Tibial artery (tissue), 4 donors: ENCODE results near the gene STAMBP.

ENCODE experiments used
- DNase-seq, 2 donors: peaks; one replicate each; pipeline ENCODE4 v3.0.0-alpha.2; 2019
- H3K27ac ChIP-seq, 2 donors: fragments of 200-600 bp; sonication (generic) in 1 of 2; 1 replicate in 1 of 2; 2 replicates in 1 of 2; pipeline ENCODE4 v1.5.1; 2018 to 2019; ENCODE audit warnings: mild to moderate bottlenecking in 1 of 2
- H3K27me3 ChIP-seq, 2 donors: fragments of 200-600 bp; sonication (generic) in 1 of 2; one replicate each; pipeline versions ENCODE4 v1.5.1 to v1.6.0; 2016 to 2019
- H3K36me3 ChIP-seq, 3 donors: fragments of 200-600 bp; sonication (generic) in 2 of 3; one replicate each; pipeline ENCODE4 v1.5.1; 2016 to 2019; ENCODE audit warnings: mild to moderate bottlenecking in 2 of 3
- H3K4me1 ChIP-seq, 4 donors: fragments of 200-600 bp; sonication (generic) in 2 of 4; 1 replicate in 3 of 4; 2 replicates in 1 of 4; pipeline ENCODE4 v1.5.1; 2016 to 2019
- H3K4me3 ChIP-seq, 2 donors: fragments of 200-600 bp; sonication (generic) in 1 of 2; 1 replicate in 1 of 2; 2 replicates in 1 of 2; pipeline ENCODE4 v1.5.1; 2018 to 2019; ENCODE audit warnings: mild to moderate bottlenecking in 2 of 2
- H3K9me3 ChIP-seq, 3 donors: fragments of 200-600 bp; sonication (generic) in 1 of 3; one replicate each; pipeline ENCODE4 v1.5.1; 2016 to 2019
- intact Hi-C: fragments of 100-400 bp; cut with DNase I; formaldehyde crosslinking; loops from one replicate; pipeline ENCODE4 v1.15.0; 2023; ENCODE audit warnings: low total_unique reads
- TF ChIP-seq, protein P1 (sequence below), 2 experiments: fragments of 200-600 bp in 1 of 2; fragments of 450-650 bp in 1 of 2; IDR thresholded peaks; one replicate each; pipeline ENCODE4 v1.5.1; 2017 to 2019; ENCODE audit warnings: antibody characterized with exemption in 2 of 2, mild to moderate bottlenecking in 1 of 2, moderate library complexity in 1 of 2

Gene STAMBP

DNA sequence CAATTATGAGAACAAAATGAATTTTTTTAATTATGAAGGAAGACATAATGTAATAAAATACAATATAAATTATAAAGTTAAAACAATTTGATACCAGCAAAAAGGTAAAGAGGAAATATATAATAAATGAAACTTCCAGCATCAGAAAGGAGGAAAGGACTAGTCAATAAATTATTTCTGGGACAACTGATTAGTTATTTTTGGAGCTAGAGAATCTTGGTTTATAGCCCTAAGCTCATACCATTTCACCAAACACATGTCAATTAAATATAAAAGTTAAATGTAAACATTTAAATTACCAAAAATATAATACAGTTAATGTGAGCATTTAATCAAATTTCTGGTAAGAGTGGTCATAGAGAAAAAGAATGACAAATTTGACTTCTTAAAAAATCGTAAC lies 76.2 kb downstream of the STAMBP start:
- H3K27ac ChIP-seq: no peak overlapping the region
- no peak for DNase-seq
- intact Hi-C loops: no loop called here
- no peaks in the 10 kb centered on the region for H3K9me3 ChIP-seq
- TF ChIP-seq, protein P1, sequence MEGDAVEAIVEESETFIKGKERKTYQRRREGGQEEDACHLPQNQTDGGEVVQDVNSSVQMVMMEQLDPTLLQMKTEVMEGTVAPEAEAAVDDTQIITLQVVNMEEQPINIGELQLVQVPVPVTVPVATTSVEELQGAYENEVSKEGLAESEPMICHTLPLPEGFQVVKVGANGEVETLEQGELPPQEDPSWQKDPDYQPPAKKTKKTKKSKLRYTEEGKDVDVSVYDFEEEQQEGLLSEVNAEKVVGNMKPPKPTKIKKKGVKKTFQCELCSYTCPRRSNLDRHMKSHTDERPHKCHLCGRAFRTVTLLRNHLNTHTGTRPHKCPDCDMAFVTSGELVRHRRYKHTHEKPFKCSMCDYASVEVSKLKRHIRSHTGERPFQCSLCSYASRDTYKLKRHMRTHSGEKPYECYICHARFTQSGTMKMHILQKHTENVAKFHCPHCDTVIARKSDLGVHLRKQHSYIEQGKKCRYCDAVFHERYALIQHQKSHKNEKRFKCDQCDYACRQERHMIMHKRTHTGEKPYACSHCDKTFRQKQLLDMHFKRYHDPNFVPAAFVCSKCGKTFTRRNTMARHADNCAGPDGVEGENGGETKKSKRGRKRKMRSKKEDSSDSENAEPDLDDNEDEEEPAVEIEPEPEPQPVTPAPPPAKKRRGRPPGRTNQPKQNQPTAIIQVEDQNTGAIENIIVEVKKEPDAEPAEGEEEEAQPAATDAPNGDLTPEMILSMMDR (IDR thresholded peaks at IDR 0.05): no peak
- H3K36me3 ChIP-seq: peaks cover 51 to 59% (median 53%) of the 10 kb centered on the region in 3 donors
- no peaks in the 10 kb centered on the region for H3K27me3 ChIP-seq
- H3K4me1 ChIP-seq: peaks cover 0 to 40% (median 6%) of the 10 kb centered on the region in 4 donors
- no peak overlapping the region for H3K4me3 ChIP-seq

DNA sequence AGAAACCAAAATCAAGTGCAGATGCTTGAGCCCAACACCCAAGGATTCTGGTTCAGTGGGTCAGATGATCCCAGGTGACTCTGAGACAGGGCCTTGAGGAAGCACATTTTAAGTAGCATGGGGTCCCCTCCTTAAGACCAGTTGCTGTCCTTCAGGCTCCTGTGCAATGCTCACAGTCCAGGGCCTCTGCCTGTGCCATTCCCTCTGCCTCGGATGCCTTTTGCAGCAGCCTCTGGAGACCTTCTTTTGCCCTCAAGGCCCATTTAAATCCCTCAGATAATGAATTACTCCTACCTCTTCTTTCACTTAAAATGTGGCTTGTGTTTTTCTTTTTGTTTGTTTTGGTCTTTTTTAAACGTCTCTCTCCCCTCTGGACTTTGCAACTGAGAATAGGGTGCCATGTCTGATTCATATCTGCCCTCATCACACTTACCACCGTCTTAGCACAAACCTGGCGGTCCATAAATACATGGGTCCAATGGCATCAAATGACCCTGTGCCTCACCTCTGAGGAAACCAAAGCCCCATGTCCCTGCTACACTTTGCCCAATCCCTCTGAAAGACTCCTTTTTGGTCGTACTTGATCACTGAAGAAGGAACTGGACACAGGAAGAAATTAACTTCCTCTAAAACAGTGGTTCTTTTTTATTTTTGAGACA lies 78.2 kb downstream of the STAMBP start:
- Histone ChIP-seq H3K4me3 (no peak overlapping the region), H3K9me3 (no peaks in the 10 kb centered on the region), H3K36me3 (peaks cover 59 to 66% (median 63%) of the 10 kb centered on the region in 3 donors), H3K27ac (peak overlapping the region; percentile 24 to 47), H3K4me1 (peaks cover 0 to 20% (median 0%) of the 10 kb centered on the region in 4 donors), H3K27me3 (no peaks in the 10 kb centered on the region)
- no peak for DNase-seq
- TF ChIP-seq, protein P1 (IDR thresholded peaks at IDR 0.05): no peak
- intact Hi-C loops: no loop called here

DNA sequence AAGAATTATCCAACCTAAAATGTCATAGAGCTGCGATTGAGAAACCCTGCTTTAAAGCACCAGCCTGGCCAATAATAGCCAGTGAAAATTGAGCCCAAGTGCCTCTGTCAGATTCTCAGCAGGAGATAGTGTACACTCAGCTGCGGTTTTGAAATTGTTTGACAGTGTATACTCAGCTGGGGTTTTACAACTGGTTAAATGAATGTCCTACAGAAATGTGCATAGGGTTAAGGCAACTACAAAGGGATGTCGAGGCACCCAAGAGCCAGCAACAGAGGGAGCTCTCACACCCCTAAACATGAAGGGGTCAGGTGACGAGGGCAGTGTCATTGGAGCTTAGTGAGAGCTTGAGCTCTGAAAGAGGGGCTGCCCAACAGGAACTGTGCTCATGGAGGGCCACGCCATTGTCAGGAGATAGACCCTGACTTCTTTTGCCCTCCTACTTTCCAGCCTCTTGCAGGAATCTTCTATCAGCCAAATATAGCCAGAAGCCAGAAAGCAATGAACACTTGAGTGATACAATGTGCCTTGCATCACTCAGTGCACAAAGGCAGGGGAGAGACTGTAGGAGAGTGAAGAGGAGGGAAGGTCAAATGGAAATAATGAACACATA lies 79.2 kb downstream of the STAMBP start:
- H3K4me1 ChIP-seq: peaks cover 0 to 11% (median 0%) of the 10 kb centered on the region in 4 donors
- no peak for DNase-seq
- H3K4me3 ChIP-seq: no peak overlapping the region
- no peaks in the 10 kb centered on the region for H3K9me3 ChIP-seq
- TF ChIP-seq, protein P1 (IDR thresholded peaks at IDR 0.05): no peak
- no peaks in the 10 kb centered on the region for H3K27me3 ChIP-seq
- H3K36me3 ChIP-seq: peaks cover 57 to 64% (median 59%) of the 10 kb centered on the region in 3 donors
- H3K27ac ChIP-seq: peak overlapping the region; percentile 24 to 47
- intact Hi-C loops: no loop called here

DNA sequence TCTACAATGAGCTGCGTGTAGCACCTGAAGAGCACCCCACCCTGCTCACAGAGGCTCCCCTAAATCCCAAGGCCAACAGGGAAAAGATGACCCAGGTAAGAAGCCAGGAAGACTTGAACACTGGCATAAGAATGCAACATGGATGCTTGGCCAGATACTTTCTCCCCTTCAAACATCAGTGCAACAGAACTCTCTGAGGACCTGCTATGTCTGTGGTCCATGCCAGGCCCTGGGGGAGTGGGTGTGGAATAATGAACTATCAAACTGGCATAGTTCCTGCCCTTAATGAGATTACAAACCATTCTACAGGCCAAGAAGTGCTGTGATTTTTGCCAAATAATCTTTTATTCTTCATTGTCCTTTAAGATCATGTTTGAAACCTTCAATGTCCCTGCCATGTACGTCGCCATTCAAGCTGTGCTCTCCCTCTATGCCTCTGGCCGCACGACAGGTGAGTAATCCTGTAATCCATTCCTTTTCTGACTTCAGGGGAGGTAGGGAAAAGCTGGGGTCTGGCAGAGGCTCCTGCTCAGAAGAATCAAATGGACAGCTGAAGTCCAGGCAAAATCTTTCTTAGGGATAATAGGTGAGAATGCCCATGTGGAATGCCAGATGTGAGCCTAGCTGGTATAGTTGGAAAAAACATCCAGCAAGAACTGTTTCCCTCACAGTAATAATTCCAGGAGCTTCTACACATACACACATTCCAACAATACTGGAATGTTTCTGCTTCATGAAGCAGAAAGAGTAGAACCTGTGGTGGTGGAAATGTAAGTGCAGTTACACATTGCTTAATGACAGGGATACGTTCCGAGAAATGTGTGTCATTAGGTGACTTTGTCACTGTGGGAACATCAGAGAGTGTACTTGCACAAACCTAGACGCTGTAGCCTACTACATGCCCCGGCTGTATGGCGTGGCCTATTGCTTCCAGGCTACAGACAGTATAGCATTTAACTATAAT lies 80.2 kb downstream of the STAMBP start:
- Histone ChIP-seq H3K27ac (peak overlapping the region in 1 of 2 donors; percentile 21), H3K4me3 (no peak overlapping the region), H3K36me3 (peaks cover 58 to 64% (median 62%) of the 10 kb centered on the region in 3 donors), H3K4me1 (peaks cover 0 to 11% (median 0%) of the 10 kb centered on the region in 4 donors), H3K9me3 (no peaks in the 10 kb centered on the region), H3K27me3 (no peaks in the 10 kb centered on the region)
- intact Hi-C loops: no loop called here
- TF ChIP-seq, protein P1 (IDR thresholded peaks at IDR 0.05): no peak
- no peak for DNase-seq

DNA sequence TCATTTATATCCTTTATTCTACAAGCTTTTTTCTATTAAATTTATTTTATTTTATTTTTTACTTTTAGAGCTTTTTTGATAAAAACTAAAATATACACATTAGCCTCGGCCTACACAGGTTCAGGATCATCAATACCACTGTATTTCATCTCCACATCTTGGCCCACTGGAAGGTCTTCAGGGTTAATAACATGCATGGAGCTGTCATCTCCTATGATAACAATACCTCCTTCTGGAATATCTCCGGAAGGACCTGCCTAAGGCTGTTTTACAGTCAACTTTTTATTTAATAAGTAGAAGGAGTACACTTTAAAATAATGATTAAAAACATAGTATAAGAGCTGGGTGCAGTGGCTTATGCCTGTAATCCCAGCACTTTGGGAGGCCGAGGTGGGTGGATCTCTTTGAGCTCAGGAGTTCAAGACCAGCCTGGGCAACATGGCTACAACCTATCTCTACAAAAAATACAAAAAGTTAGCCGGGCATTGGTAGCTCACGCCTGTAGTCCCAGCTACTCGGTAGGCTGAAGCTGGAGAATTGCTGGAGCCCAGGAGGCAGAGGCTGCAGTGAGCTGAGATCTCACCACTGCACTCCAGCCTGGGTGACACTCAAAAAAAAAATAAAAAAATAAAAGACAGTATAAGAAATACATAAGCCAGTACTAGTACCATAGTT lies 82.2 kb downstream of the STAMBP start:
- DNase-seq: no peak
- Histone ChIP-seq H3K4me3 (no peak overlapping the region), H3K27ac (peak overlapping the region in 1 of 2 donors; percentile 27), H3K9me3 (no peaks in the 10 kb centered on the region), H3K27me3 (no peaks in the 10 kb centered on the region), H3K36me3 (peaks cover 76 to 81% (median 81%) of the 10 kb centered on the region in 3 donors), H3K4me1 (peaks cover 0 to 11% (median 0%) of the 10 kb centered on the region in 4 donors)
- TF ChIP-seq, protein P1 (IDR thresholded peaks at IDR 0.05): no peak
- intact Hi-C loops: no loop called here
